CD8-positive, alpha-beta memory T cell (primary cell): ENCODE data around the gene FCF1. TPM values are rescaled to one million over a fixed set of nuclear protein-coding genes. Genes with fewer than 3 reads are reported as not detected.

ENCODE experiments used
- CTCF ChIA-PET: fragments of 350-600 bp; sonication (Branson Sonifier 250); formaldehyde crosslinking; loops from one replicate; lab custom pipeline; 2021; ENCODE audit warnings: antibody characterized with exemption; lab: Charles Lee
- POLR2A ChIA-PET: fragments of 350-600 bp; sonication (Branson Sonifier 250); formaldehyde crosslinking; loops from one replicate; lab custom pipeline; 2021; ENCODE audit warnings: antibody characterized with exemption; lab: Charles Lee
- DNase-seq, 5 donors: peaks; one replicate each; pipeline versions ENCODE4 v3.0.0 to v3.0.0-alpha.2; 2020 to 2022; ENCODE audit warnings: mixed read lengths in 1 of 5
- H3K27ac ChIP-seq: one replicate; pipeline ENCODE4 v1.7.0; 2013; ENCODE audit warnings: low read depth, mild to moderate bottlenecking, low read length, moderate library complexity
- H3K27me3 ChIP-seq: 2 replicates; pipeline ENCODE4 v1.7.0; 2013; ENCODE audit warnings: low read length, mild to moderate bottlenecking; ENCODE audit not compliant: insufficient read depth, poor library complexity, severe bottlenecking
- H3K36me3 ChIP-seq: 2 replicates; pipeline ENCODE4 v1.7.0; 2013; ENCODE audit warnings: mild to moderate bottlenecking, low read length, moderate library complexity; ENCODE audit not compliant: insufficient read depth
- H3K4me1 ChIP-seq: 2 replicates; pipeline ENCODE4 v1.7.0; 2013; ENCODE audit warnings: mild to moderate bottlenecking, low read length, moderate library complexity; ENCODE audit not compliant: insufficient read depth
- H3K4me3 ChIP-seq: 2 replicates; pipeline ENCODE4 v1.7.0; 2013; ENCODE audit warnings: mild to moderate bottlenecking, low read length
- H3K9me3 ChIP-seq: 2 replicates; pipeline ENCODE4 v1.7.0; 2013; ENCODE audit warnings: mild to moderate bottlenecking, low read length
- H3K27ac Mint-ChIP-seq, 8 donors: one replicate each; pipeline ENCODE4 v1.8.0; 2020 to 2021; ENCODE audit warnings: mixed read lengths in 8 of 8, mild to moderate bottlenecking in 6 of 8, inconsistent platforms in 3 of 8, moderate library complexity in 3 of 8
- H3K27me3 Mint-ChIP-seq, 2 donors: one replicate each; pipeline ENCODE4 v1.8.0; 2020 to 2021; ENCODE audit warnings: mixed read lengths in 2 of 2, mild to moderate bottlenecking in 1 of 2, moderate library complexity in 1 of 2
- H3K36me3 Mint-ChIP-seq, 3 donors: one replicate each; pipeline ENCODE4 v1.8.0; 2020 to 2021; ENCODE audit warnings: mixed read lengths in 3 of 3, inconsistent platforms in 1 of 3, mild to moderate bottlenecking in 1 of 3
- H3K4me1 Mint-ChIP-seq, 3 donors: one replicate each; pipeline ENCODE4 v1.8.0; 2020 to 2021; ENCODE audit warnings: mixed read lengths in 3 of 3, inconsistent platforms in 1 of 3, mild to moderate bottlenecking in 1 of 3
- H3K4me3 Mint-ChIP-seq, 7 donors: one replicate each; pipeline ENCODE4 v1.8.0; 2020 to 2021; ENCODE audit warnings: mixed read lengths in 7 of 7, mild to moderate bottlenecking in 6 of 7, moderate library complexity in 4 of 7, inconsistent platforms in 2 of 7
- H3K9me3 Mint-ChIP-seq, 5 donors: one replicate each; pipeline ENCODE4 v1.8.0; 2020 to 2022; ENCODE audit warnings: mixed read lengths in 5 of 5, mild to moderate bottlenecking in 3 of 5, moderate library complexity in 2 of 5, inconsistent platforms in 1 of 5
- polyA plus RNA-seq: library from polyadenylated mRNA; unstranded; fragments of 300-500 nt; fragmentation: Illumina TruSeq; gene quantifications from one replicate; pipeline ENCODE4 v1.2.3, GENCODE V29; 2021
- total RNA-seq, 2 experiments: library from RNA; stranded (reverse); gene quantifications; one replicate each; pipeline ENCODE4 v1.2.3, GENCODE V29; 2021

Gene FCF1
- total and polyA plus RNA-seq, 3 experiments from 2014 or later: 33.0 to 88.6 (median 87.2) TPM

DNA sequence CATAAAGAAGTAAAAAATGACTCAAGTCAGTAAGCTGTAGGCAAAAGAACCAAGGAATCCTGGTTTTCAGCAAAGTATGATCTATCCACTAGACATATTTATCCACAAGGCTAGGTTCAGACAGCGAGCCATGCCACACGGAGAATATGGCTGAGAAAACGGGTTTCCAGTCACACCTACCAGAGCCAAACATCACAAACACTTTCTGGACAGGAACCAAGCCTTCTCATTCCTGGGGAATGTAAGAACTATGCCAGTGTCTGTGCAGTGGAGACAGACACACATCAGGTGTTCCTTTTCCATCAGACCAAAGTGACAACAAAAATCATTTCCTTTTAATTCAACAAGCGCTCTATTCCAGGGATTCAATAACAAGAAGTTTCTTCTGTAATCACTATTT lies 41.2 kb upstream of the FCF1 start:
- Histone ChIP-seq H3K9me3 (no peaks in the 10 kb centered on the region), H3K27me3 (no peaks in the 10 kb centered on the region), H3K4me1 (no peaks in the 10 kb centered on the region), H3K36me3 (peaks cover 51% of the 10 kb centered on the region), H3K27ac (no peak overlapping the region), H3K4me3 (no peak overlapping the region)
- Mint-ChIP-seq H3K9me3 (no peaks in the 10 kb centered on the region), H3K27ac (no peak overlapping the region), H3K36me3 (peaks cover 18 to 92% (median 51%) of the 10 kb centered on the region in 3 donors), H3K4me3 (no peak overlapping the region), H3K4me1 (peaks cover 0 to 2% (median 0%) of the 10 kb centered on the region in 3 donors), H3K27me3 (no peaks in the 10 kb centered on the region)
- ChIA-PET POLR2A (no interaction called here), CTCF (interaction anchor here (1.5 to 3.0 kb wide), 2 partner anchors 59 to 63 kb away, joined by 4 to 8 read pairs; partner anchors contain the start of gene LTBP2)
- DNase-seq: no peak

DNA sequence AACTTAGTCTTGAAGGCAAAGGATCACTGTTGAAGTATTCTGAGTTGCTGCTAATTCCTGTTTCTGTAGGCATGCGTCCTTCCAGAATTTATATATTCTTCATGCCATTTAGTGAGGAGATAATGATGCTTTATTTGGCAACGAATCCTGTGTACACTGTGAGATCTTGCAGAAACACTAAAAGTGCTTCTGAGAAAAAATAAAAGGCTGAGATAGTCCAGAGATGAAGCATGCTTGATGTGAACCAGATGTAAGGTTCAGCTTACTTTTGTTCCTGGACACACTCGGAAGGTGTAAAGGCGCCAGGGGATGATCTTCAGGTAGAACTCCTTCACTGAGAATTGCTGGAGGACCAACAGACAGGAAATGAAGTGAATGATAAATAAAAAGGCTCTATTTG lies 39.2 kb upstream of the FCF1 start:
- Histone ChIP-seq H3K9me3 (no peaks in the 10 kb centered on the region), H3K27me3 (no peaks in the 10 kb centered on the region), H3K4me3 (no peak overlapping the region), H3K4me1 (no peaks in the 10 kb centered on the region), H3K36me3 (peaks cover 41% of the 10 kb centered on the region), H3K27ac (no peak overlapping the region)
- H3K4me3 Mint-ChIP-seq: no peak overlapping the region
- no peak for DNase-seq
- H3K4me1 Mint-ChIP-seq: peaks cover 0 to 2% (median 0%) of the 10 kb centered on the region in 3 donors
- CTCF ChIA-PET: interaction anchor here (1.4 to 1.8 kb wide), 2 partner anchors 62 to 65 kb away, joined by 4 to 6 read pairs; partner anchors contain the start of gene LTBP2
- H3K9me3 Mint-ChIP-seq: no peaks in the 10 kb centered on the region
- no peaks in the 10 kb centered on the region for H3K27me3 Mint-ChIP-seq
- H3K36me3 Mint-ChIP-seq: peaks cover 14 to 81% (median 42%) of the 10 kb centered on the region in 3 donors
- peak overlapping the region in 1 of 8 donors; percentile 46 for H3K27ac Mint-ChIP-seq
- POLR2A ChIA-PET: no interaction called here

DNA sequence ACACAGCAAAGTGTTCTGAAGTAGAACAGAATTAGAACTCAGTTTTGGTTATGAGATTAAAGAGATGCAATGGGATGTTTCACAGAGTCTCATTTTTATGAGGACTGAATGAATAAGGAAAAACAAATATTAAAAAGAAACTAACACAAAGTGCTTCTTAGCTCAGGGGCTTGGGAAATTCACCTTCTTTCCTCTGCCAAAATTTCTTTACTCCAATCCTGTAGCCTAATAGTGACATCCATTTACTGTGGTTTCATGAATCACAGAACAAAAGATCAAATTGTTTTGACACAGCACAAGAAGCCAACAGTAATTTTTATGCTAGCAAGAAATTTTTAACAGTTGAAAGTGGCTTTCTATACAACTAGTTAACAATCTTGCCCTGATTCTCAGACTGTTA lies 37.7 kb upstream of the FCF1 start:
- Mint-ChIP-seq H3K27me3 (no peaks in the 10 kb centered on the region), H3K4me1 (peaks cover 0 to 2% (median 0%) of the 10 kb centered on the region in 3 donors), H3K27ac (peak overlapping the region in 1 of 8 donors; percentile 71), H3K9me3 (no peaks in the 10 kb centered on the region), H3K4me3 (no peak overlapping the region), H3K36me3 (peaks cover 14 to 76% (median 35%) of the 10 kb centered on the region in 3 donors)
- Histone ChIP-seq H3K27ac (no peak overlapping the region), H3K4me3 (no peak overlapping the region), H3K27me3 (no peaks in the 10 kb centered on the region), H3K9me3 (no peaks in the 10 kb centered on the region), H3K4me1 (no peaks in the 10 kb centered on the region), H3K36me3 (peaks cover 41% of the 10 kb centered on the region)
- no peak for DNase-seq
- ChIA-PET CTCF (interaction anchor here (1.8 kb wide), 1 partner anchor 66 kb away, joined by 4 read pairs; no protein-coding TSS in a partner anchor), POLR2A (no interaction called here)

DNA sequence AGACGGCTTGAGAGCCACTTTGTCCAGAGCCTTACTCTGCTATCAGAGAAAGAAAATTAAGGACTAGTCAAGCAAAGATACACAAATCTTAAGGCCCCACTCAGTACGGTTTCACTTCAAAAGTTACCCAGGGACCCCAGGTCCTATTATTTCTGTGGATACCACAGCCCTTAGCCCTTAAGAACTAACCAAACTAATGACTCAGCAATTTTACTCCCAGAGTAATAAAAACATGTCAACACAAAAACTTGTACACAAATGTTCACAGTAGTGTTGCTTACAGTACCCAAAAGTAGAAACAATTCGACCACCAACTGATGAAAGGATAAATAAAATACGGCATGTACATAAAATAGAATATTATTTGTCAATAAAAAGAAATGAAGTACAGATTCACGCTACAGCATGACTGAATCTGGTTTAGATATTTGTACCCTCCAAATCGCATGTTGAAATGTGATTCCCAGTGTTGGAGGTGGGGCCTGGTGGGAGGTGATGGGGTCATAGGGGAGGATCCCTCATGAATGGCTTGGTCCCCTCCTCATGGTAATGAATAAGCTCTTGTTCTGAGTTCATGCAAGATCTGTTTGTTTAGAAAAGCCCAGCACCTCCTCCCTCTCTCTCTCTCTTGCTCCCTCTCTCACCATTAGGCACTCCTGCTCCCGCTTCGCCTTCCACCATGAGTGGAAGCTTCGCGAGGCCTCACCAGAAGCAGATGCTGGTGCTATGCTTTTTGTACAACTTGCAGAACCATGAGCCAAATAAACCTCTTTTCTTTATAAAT lies 30.6 kb upstream of the FCF1 start:
- POLR2A ChIA-PET: no interaction called here
- Mint-ChIP-seq H3K27ac (peak overlapping the region in 2 of 8 donors; percentile 21 to 90), H3K9me3 (no peaks in the 10 kb centered on the region), H3K27me3 (no peaks in the 10 kb centered on the region), H3K4me1 (peaks cover 11 to 17% (median 12%) of the 10 kb centered on the region in 3 donors), H3K4me3 (no peak overlapping the region), H3K36me3 (peaks cover 0 to 76% (median 30%) of the 10 kb centered on the region in 3 donors)
- Histone ChIP-seq H3K27me3 (no peaks in the 10 kb centered on the region), H3K4me3 (no peak overlapping the region), H3K9me3 (no peaks in the 10 kb centered on the region), H3K36me3 (peaks cover 8% of the 10 kb centered on the region), H3K4me1 (peaks cover 5% of the 10 kb centered on the region), H3K27ac (no peak overlapping the region)
- CTCF ChIA-PET: no interaction called here
- DNase-seq: no peak

DNA sequence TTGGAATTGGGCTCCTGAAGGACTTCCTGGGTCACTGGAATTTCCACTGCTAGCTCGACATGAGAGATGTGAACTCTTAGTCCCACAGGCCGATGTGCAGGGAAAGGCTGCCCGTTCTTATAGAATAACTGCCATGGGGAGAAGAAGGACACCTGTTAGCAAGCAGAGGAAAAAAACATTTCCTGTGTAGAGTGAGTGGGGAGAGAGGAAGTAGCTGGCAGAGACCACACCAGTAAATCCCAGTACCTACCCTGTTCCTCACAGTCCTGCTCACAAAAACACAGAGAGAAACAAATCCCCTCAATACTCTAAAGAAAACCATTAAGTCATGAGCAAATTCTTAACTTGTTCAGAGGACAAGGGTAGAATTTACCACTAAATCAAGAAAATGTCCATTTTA lies 29.5 kb upstream of the FCF1 start:
- H3K36me3 Mint-ChIP-seq: peaks cover 0 to 82% (median 32%) of the 10 kb centered on the region in 3 donors
- no peaks in the 10 kb centered on the region for H3K27me3 ChIP-seq
- no peaks in the 10 kb centered on the region for H3K9me3 ChIP-seq
- no peaks in the 10 kb centered on the region for H3K27me3 Mint-ChIP-seq
- peaks cover 5% of the 10 kb centered on the region for H3K4me1 ChIP-seq
- no peak for DNase-seq
- H3K36me3 ChIP-seq: peaks cover 10% of the 10 kb centered on the region
- ChIA-PET CTCF (interaction anchor here (0.7 kb wide), 1 partner anchor 71 kb away, joined by 3 read pairs; no protein-coding TSS in a partner anchor), POLR2A (no interaction called here)
- peaks cover 12 to 17% (median 12%) of the 10 kb centered on the region in 3 donors for H3K4me1 Mint-ChIP-seq
- no peaks in the 10 kb centered on the region for H3K9me3 Mint-ChIP-seq
- H3K27ac ChIP-seq: no peak overlapping the region
- no peak overlapping the region for H3K4me3 Mint-ChIP-seq
- H3K27ac Mint-ChIP-seq: peak overlapping the region in 6 of 8 donors; percentile 40 to 75 (median 70)
- H3K4me3 ChIP-seq: no peak overlapping the region

DNA sequence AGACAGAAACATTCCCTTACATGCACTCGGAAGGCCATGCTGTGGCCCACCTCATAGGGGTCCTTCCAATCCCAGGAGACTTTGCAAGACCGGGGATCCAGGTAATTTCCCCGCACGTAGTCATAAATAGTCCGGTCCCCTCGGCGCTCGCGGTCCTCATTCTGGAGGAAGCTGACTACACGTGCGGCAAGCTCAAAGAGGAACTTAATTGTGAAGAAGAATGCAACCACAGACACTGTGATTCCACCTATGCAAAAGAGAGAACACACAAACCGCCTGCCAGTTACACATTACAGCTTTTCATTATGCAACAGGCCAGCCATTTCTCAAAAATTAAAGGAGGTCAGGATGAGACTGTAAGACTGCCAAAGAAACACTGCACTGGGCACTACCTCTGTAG lies 28.5 kb upstream of the FCF1 start:
- Histone ChIP-seq H3K4me1 (peaks cover 5% of the 10 kb centered on the region), H3K36me3 (peaks cover 10% of the 10 kb centered on the region), H3K27me3 (no peaks in the 10 kb centered on the region), H3K27ac (no peak overlapping the region), H3K9me3 (no peaks in the 10 kb centered on the region), H3K4me3 (no peak overlapping the region)
- peaks cover 12 to 22% (median 13%) of the 10 kb centered on the region in 3 donors for H3K4me1 Mint-ChIP-seq
- DNase-seq: peak in 1 of 5 donors; percentile 11
- H3K27me3 Mint-ChIP-seq: no peaks in the 10 kb centered on the region
- H3K27ac Mint-ChIP-seq: peak overlapping the region in 4 of 8 donors; percentile 12 to 77 (median 50)
- H3K36me3 Mint-ChIP-seq: peaks cover 5 to 82% (median 38%) of the 10 kb centered on the region in 3 donors
- ChIA-PET POLR2A (no interaction called here), CTCF (no interaction called here)
- H3K9me3 Mint-ChIP-seq: no peaks in the 10 kb centered on the region
- no peak overlapping the region for H3K4me3 Mint-ChIP-seq

DNA sequence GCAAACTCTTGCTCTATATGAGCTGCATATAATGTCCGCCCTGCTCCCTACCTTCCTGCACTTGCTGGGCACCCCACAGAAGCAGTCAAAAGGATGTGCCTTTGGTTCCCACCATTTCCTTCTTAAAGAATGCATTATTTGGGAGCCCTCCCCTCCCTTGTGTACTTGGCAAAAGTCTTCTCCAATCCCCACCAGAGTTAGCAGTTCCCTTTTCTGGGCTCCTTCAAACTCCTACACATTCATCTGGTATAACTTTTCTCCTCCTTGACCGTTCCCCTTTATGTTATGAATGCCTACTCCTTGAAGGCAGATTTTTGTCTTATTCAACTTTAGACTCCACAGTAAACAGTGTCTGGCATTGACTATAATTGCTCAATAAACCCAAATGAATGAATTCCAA lies 27.9 kb upstream of the FCF1 start:
- no peak for DNase-seq
- peaks cover 5 to 82% (median 38%) of the 10 kb centered on the region in 3 donors for H3K36me3 Mint-ChIP-seq
- no peaks in the 10 kb centered on the region for H3K9me3 Mint-ChIP-seq
- peaks cover 12 to 22% (median 13%) of the 10 kb centered on the region in 3 donors for H3K4me1 Mint-ChIP-seq
- no peaks in the 10 kb centered on the region for H3K27me3 ChIP-seq
- no peaks in the 10 kb centered on the region for H3K27me3 Mint-ChIP-seq
- no peak overlapping the region for H3K27ac ChIP-seq
- ChIA-PET POLR2A (no interaction called here), CTCF (interaction anchor here (1.1 kb wide), 1 partner anchor 68 kb away, joined by 3 read pairs; no protein-coding TSS in a partner anchor)
- H3K36me3 ChIP-seq: peaks cover 10% of the 10 kb centered on the region
- peaks cover 5% of the 10 kb centered on the region for H3K4me1 ChIP-seq
- no peak overlapping the region for H3K4me3 ChIP-seq
- no peaks in the 10 kb centered on the region for H3K9me3 ChIP-seq
- H3K27ac Mint-ChIP-seq: peak overlapping the region in 4 of 8 donors; percentile 1 to 51 (median 8)
- H3K4me3 Mint-ChIP-seq: no peak overlapping the region
